ENCODE results near the gene FLAD1.

FLAD1 gene

DNA sequence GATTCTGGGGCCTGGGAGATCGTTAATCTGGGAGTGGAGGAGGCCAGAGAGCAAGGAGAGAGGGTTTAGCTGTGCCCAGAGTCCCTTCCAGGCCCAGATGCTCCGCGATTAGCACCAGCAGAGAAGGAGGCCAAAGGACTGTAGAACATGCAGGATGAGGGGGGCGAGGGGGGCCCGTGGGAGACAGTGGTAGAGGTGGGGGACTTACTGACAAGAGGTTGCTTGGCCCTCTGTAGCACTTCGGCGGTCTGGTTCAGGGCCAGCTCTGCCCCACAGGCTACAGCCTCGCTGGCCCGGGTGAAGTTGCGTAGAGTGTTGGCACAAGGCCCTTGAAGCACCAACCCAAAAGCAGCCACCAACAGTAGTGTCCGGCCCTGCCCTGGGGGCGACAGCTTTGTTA, 49.7 kb downstream of the FLAD1 start:
- Histone ChIP-seq H3K9me3 (no peaks in the 10 kb centered on the region), H3K36me3 (no peaks in the 10 kb centered on the region), H3K4me1 (no peaks in the 10 kb centered on the region), H3K27me3 (no peaks in the 10 kb centered on the region), H3K4me3 (ENCODE audit: low read depth, low read length) (no peak overlapping the region)
- DNase-seq, result no peak
- TF ChIP-seq, protein P1, sequence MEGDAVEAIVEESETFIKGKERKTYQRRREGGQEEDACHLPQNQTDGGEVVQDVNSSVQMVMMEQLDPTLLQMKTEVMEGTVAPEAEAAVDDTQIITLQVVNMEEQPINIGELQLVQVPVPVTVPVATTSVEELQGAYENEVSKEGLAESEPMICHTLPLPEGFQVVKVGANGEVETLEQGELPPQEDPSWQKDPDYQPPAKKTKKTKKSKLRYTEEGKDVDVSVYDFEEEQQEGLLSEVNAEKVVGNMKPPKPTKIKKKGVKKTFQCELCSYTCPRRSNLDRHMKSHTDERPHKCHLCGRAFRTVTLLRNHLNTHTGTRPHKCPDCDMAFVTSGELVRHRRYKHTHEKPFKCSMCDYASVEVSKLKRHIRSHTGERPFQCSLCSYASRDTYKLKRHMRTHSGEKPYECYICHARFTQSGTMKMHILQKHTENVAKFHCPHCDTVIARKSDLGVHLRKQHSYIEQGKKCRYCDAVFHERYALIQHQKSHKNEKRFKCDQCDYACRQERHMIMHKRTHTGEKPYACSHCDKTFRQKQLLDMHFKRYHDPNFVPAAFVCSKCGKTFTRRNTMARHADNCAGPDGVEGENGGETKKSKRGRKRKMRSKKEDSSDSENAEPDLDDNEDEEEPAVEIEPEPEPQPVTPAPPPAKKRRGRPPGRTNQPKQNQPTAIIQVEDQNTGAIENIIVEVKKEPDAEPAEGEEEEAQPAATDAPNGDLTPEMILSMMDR (IDR thresholded peaks at IDR 0.05; ENCODE audit: low read depth, low read length), result no peak

DNA sequence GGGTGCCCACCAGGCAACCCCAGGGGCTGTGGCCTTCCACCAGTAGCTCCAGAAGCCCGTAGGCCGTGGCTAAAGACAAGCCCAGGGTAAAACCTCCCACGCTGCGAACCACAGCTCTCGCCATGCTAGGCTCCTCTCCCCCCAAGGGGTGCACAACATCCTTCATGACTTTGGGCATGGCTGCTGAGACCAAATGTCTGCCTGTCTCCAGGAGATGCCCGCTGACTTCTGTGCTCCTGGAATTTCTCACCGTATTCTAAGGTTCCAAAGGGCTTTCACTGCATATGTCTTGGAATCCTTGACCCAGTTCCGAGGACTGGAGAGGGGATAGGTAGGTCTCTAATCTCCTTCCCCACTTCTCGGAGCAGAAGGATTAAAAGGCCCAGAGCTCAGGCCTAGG, 50.4 kb downstream of the FLAD1 start, which contains the start of the genes DCST1 and DCST2:
Gene DCST1, plus strand, starts transcription at position 301 of the 400 bp plus-strand sequence. CDS start 213 bp downstream, outside the sequence.
Gene DCST2, minus strand, starts transcription at position 258 of the 400 bp plus-strand sequence. Its CDS starts 80 bp downstream, at position 178.
- no peaks in the 10 kb centered on the region for H3K36me3 ChIP-seq
- TF ChIP-seq, protein P1 (IDR thresholded peaks at IDR 0.05; ENCODE audit: low read depth, low read length), result no peak
- H3K4me1 ChIP-seq, result no peaks in the 10 kb centered on the region
- H3K4me3 ChIP-seq (ENCODE audit: low read depth, low read length), result no peak within 1 kb of the TSS
- no peak for DNase-seq
- H3K27me3 ChIP-seq, result no peaks in the 10 kb centered on the region
- no peaks in the 10 kb centered on the region for H3K9me3 ChIP-seq

DNA sequence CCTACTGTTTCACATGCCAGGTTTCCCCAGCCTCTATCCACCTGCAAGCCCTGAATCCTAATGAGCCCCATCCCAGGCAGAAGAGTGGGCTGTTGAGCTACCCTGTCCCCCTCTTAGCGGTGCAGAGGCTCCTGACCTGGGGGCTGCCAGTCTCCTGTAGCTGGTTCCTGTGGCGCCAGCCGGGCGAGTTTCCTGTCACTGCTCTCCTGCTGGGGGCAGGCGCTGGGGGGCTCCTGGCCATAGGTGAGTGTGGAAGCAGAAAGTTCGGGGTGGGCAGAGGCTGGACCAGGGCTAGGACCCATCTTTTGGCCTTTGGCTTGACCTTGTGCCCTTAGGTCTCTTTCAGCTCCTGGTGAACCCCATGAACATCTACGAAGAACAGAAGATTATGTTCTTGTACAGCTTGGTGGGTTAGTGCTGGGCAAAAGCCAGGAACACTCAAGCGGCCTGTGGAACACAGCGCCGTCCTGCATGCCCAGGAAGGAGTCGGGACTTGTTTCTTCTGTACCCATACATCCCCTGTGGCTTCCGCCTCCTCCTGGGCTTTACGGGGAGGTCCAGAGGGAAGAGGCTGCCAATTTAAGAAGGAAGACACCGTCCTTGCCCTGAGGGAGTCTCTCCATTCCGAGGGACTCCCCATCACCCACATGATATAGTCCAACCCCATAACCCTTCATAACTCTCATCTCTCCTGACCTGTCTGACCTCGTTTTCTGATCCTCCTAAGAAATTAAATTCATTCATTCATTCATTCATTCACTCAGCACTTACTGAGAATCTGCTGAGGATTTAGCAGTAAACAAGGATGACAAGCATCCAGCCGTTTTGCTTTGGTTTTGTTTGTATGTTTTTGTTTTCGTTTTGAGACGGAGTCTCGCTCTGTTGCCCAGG, 51.4 kb downstream of the FLAD1 start:
- TF ChIP-seq, protein P1 (IDR thresholded peaks at IDR 0.05; ENCODE audit: low read depth, low read length), result no peak
- Histone ChIP-seq H3K36me3 (no peaks in the 10 kb centered on the region), H3K4me3 (ENCODE audit: low read depth, low read length) (no peak overlapping the region), H3K27me3 (no peaks in the 10 kb centered on the region), H3K9me3 (no peaks in the 10 kb centered on the region), H3K4me1 (no peaks in the 10 kb centered on the region)
- no peak for DNase-seq

DNA sequence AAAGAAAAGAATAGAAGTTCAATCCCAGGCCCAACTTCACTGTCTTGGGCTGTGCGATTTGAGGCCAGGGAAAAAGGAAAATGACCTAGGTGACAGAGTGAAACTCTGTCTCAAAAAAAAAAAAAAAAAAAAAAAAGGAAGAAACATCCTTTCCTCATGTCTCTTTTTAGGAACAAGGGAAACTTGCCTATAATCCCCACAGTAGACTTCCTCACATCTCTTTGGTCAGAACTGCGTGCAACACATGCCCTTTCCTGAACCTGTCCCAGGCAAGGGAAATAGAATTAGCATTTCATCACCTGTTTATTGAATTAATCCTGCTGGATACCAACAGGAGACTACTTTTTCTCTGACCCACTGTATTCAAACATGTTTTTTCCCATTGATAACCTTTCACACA, 52.8 kb downstream of the FLAD1 start:
- no peaks in the 10 kb centered on the region for H3K9me3 ChIP-seq
- no peak for DNase-seq
- no peaks in the 10 kb centered on the region for H3K36me3 ChIP-seq
- H3K4me1 ChIP-seq, result no peaks in the 10 kb centered on the region
- H3K4me3 ChIP-seq (ENCODE audit: low read depth, low read length), result no peak overlapping the region
- TF ChIP-seq, protein P1 (IDR thresholded peaks at IDR 0.05; ENCODE audit: low read depth, low read length), result no peak
- no peaks in the 10 kb centered on the region for H3K27me3 ChIP-seq

DNA sequence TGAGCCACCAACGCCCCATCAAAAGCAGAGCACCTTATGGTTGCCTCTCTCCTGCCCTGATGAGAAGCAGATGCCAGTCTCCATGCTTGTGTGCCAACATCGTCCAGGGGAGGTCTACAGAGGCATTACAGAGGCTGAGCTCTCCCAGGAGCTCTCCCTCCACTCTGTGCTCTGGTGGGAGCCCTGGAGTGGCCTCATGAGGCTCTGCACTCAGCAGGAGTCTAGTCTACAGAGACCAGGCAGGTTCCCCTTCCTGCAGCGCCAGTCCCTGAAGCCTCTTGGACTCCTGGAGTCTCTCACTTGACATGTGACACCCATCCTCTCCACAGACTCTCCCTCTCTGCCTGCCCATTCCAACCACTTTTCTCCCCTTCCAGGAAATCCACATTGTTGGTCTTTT, 53.9 kb downstream of the FLAD1 start:
- H3K36me3 ChIP-seq, result no peaks in the 10 kb centered on the region
- no peaks in the 10 kb centered on the region for H3K27me3 ChIP-seq
- TF ChIP-seq, protein P1 (IDR thresholded peaks at IDR 0.05; ENCODE audit: low read depth, low read length), result no peak
- no peaks in the 10 kb centered on the region for H3K4me1 ChIP-seq
- no peaks in the 10 kb centered on the region for H3K9me3 ChIP-seq
- DNase-seq, result no peak
- H3K4me3 ChIP-seq (ENCODE audit: low read depth, low read length), result no peak overlapping the region

DNA sequence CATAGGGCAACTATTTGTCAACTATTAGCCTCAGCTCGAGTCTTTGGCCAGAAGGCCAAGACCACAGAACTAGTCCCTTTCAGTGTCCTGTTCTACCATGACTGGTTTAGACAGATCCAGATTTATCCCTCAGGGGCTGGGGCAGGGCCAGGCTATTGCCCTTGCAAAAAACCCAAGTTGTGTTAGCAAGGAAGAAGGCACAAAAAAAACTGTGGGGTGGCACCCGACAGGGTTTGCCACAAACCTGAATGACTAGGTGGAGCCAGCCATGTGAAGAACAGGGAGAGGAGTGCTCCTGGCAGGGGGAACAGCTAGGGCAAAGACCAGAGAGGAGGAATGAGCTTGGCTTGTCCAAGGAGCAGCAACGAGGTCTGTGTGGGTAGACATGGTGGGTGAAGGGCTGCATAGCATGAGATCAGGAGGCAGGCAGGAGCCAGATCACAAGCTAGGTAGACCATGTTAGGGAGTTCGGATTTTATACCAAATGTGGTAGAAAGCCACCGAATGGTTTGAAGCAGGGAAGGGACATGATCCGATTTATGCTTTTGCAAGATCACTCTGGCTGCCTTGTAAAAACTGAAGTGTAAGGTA, 54.8 kb downstream of the FLAD1 start:
- Histone ChIP-seq H3K4me1 (no peaks in the 10 kb centered on the region), H3K36me3 (no peaks in the 10 kb centered on the region), H3K27me3 (no peaks in the 10 kb centered on the region), H3K4me3 (ENCODE audit: low read depth, low read length) (no peak overlapping the region), H3K9me3 (no peaks in the 10 kb centered on the region)
- DNase-seq, result no peak
- TF ChIP-seq, protein P1 (IDR thresholded peaks at IDR 0.05; ENCODE audit: low read depth, low read length), result no peak

Data from BE2C (cell line).